HEK293 (cell line): ENCODE measurements around the gene GLRX2.

Experiments
- CTCF ChIA-PET: fragments of 350-600 bp; formaldehyde crosslinking; extraction: SDS; loops from one replicate; lab custom pipeline; 2021; ENCODE audit warnings: antibody characterized with exemption; lab: Yijun Ruan, JAX
- POLR2A ChIA-PET: fragments of 300-600 bp; formaldehyde crosslinking; extraction: SDS; loops from one replicate; lab custom pipeline; 2020; ENCODE audit warnings: antibody characterized with exemption, inconsistent platforms; lab: Yijun Ruan, JAX
- H3K27ac ChIP-seq: fragments of 200-500 bp; sonication (Bioruptor generic); 2 replicates; pipeline ENCODE4 v1.5.1; 2014; ENCODE audit warnings: low read depth, low read length, control low read depth, inconsistent platforms; ENCODE audit errors: extremely low read depth
- H3K36me3 ChIP-seq, 2 experiments: fragments of 200-500 bp in 1 of 2; sonication (Bioruptor generic) in 1 of 2; 1 replicate in 1 of 2; 2 replicates in 1 of 2; pipeline ENCODE4 v1.5.1; 2014 to 2017; ENCODE audit warnings: inconsistent platforms in 2 of 2, low read length in 2 of 2; ENCODE audit not compliant: control insufficient read depth in 2 of 2, insufficient read depth in 1 of 2
- H3K4me1 ChIP-seq: fragments of 200-500 bp; sonication (Bioruptor generic); 2 replicates; pipeline ENCODE4 v1.5.1; 2014; ENCODE audit warnings: mild to moderate bottlenecking, low read length, inconsistent platforms; ENCODE audit not compliant: control insufficient read depth, insufficient read depth
- H3K4me3 ChIP-seq: 2 replicates; pipeline ENCODE4 v1.5.1; 2011; ENCODE audit warnings: low read depth, mild to moderate bottlenecking, control low read depth, low read length, moderate library complexity
- H3K9me3 ChIP-seq: fragments of 200-500 bp; sonication (Bioruptor generic); 2 replicates; pipeline ENCODE4 v1.5.1; 2014; ENCODE audit warnings: low read depth, low read length, inconsistent platforms; ENCODE audit not compliant: control insufficient read depth, insufficient read depth
- EGR2 ChIP-seq: fragments of 450-650 bp; formaldehyde crosslinking; IDR thresholded peaks from 2 replicates; pipeline ENCODE4 v1.5.1; 2016; ENCODE audit warnings: low read depth, missing biosample characterization, missing genetic modification characterization
- GFI1B ChIP-seq: fragments of 450-650 bp; formaldehyde crosslinking; IDR thresholded peaks from 2 replicates; pipeline ENCODE4 v1.5.1; 2016; ENCODE audit warnings: missing biosample characterization, missing genetic modification characterization
- MEIS1 ChIP-seq: sonication (generic); formaldehyde crosslinking; IDR thresholded peaks from 2 replicates; pipeline ENCODE4 v1.8.1; 2022; ENCODE audit warnings: missing genetic modification reagents, mild to moderate bottlenecking, borderline replicate concordance
- OVOL3 ChIP-seq: fragments of 450-650 bp; formaldehyde crosslinking; IDR thresholded peaks from 2 replicates; pipeline ENCODE4 v1.5.1; 2016; ENCODE audit warnings: missing biosample characterization, missing genetic modification characterization
- PRDM6 ChIP-seq: fragments of 450-650 bp; formaldehyde crosslinking; IDR thresholded peaks from 2 replicates; pipeline ENCODE4 v1.5.1; 2017; ENCODE audit warnings: missing biosample characterization, missing genetic modification characterization
- REPIN1 ChIP-seq: fragments of 450-650 bp; formaldehyde crosslinking; IDR thresholded peaks from 2 replicates; pipeline ENCODE4 v1.5.1; 2017; ENCODE audit warnings: missing biosample characterization, missing genetic modification characterization, low read depth
- ZBTB20 ChIP-seq: fragments of 450-650 bp; formaldehyde crosslinking; IDR thresholded peaks from 2 replicates; pipeline ENCODE4 v1.5.1; 2016; ENCODE audit warnings: missing biosample characterization, missing genetic modification characterization
- ZIC2 ChIP-seq: fragments of 450-650 bp; formaldehyde crosslinking; IDR thresholded peaks from 2 replicates; pipeline ENCODE4 v1.5.1; 2016; ENCODE audit warnings: missing biosample characterization, missing genetic modification characterization
- ZNF138 ChIP-seq: fragments of 450-650 bp; formaldehyde crosslinking; IDR thresholded peaks from 2 replicates; pipeline ENCODE4 v1.5.1; 2016; ENCODE audit warnings: missing biosample characterization, missing genetic modification characterization, borderline replicate concordance
- ZNF146 ChIP-seq: fragments of 450-650 bp; formaldehyde crosslinking; IDR thresholded peaks from 2 replicates; pipeline ENCODE4 v1.5.1; 2016; ENCODE audit warnings: missing biosample characterization, missing genetic modification characterization
- ZNF19 ChIP-seq: fragments of 450-650 bp; formaldehyde crosslinking; IDR thresholded peaks from 2 replicates; pipeline ENCODE4; 2016; ENCODE audit warnings: missing biosample characterization, missing genetic modification characterization, low read depth
- ZNF23 ChIP-seq: fragments of 450-650 bp; formaldehyde crosslinking; IDR thresholded peaks from 2 replicates; pipeline ENCODE4 v1.5.1; 2016; ENCODE audit warnings: missing biosample characterization, missing genetic modification characterization, borderline replicate concordance
- ZNF311 ChIP-seq: fragments of 450-650 bp; formaldehyde crosslinking; IDR thresholded peaks from 2 replicates; pipeline ENCODE4 v1.5.1; 2017; ENCODE audit warnings: missing biosample characterization, missing genetic modification characterization, borderline replicate concordance
- ZNF324 ChIP-seq: fragments of 450-650 bp; formaldehyde crosslinking; IDR thresholded peaks from 2 replicates; pipeline ENCODE4 v1.5.1; 2016; ENCODE audit warnings: missing biosample characterization, missing genetic modification characterization
- ZNF362 ChIP-seq: fragments of 450-650 bp; formaldehyde crosslinking; IDR thresholded peaks from 2 replicates; pipeline ENCODE4 v1.5.1; 2016; ENCODE audit warnings: missing biosample characterization, missing genetic modification characterization
- ZNF473 ChIP-seq: fragments of 450-650 bp; formaldehyde crosslinking; IDR thresholded peaks from 2 replicates; pipeline ENCODE4 v1.5.1; 2017; ENCODE audit warnings: missing biosample characterization, missing genetic modification characterization
- ZNF560 ChIP-seq: fragments of 450-650 bp; formaldehyde crosslinking; IDR thresholded peaks from 2 replicates; pipeline ENCODE4 v1.5.1; 2017; ENCODE audit warnings: missing biosample characterization, missing genetic modification characterization, borderline replicate concordance
- ZNF610 ChIP-seq: fragments of 450-650 bp; formaldehyde crosslinking; IDR thresholded peaks from 2 replicates; pipeline ENCODE4 v1.5.1; 2016; ENCODE audit warnings: missing biosample characterization, missing genetic modification characterization, borderline replicate concordance
- ZNF626 ChIP-seq: fragments of 450-650 bp; sonication (Bioruptor Pico); formaldehyde crosslinking; IDR thresholded peaks from 2 replicates; pipeline ENCODE4 v1.5.1; 2018; ENCODE audit warnings: missing biosample characterization, missing genetic modification characterization, inconsistent platforms
- ZNF701 ChIP-seq: fragments of 450-650 bp; formaldehyde crosslinking; IDR thresholded peaks from 2 replicates; pipeline ENCODE4 v1.5.1; 2016; ENCODE audit warnings: missing biosample characterization, missing genetic modification characterization
- ZNF791 ChIP-seq: fragments of 450-650 bp; formaldehyde crosslinking; IDR thresholded peaks from 2 replicates; pipeline ENCODE4 v1.5.1; 2016; ENCODE audit warnings: missing biosample characterization, missing genetic modification characterization
- ZSCAN23 ChIP-seq: fragments of 450-650 bp; formaldehyde crosslinking; IDR thresholded peaks from 2 replicates; pipeline ENCODE4 v1.5.1; 2016; ENCODE audit warnings: missing biosample characterization, missing genetic modification characterization
- ZSCAN30 ChIP-seq: fragments of 450-650 bp; IDR thresholded peaks from 2 replicates; pipeline ENCODE4 v1.5.1; 2018; ENCODE audit warnings: missing biosample characterization, mild to moderate bottlenecking, missing genetic modification characterization, moderate library complexity
- ZSCAN4 ChIP-seq: fragments of 450-650 bp; formaldehyde crosslinking; IDR thresholded peaks from 2 replicates; pipeline ENCODE4 v1.5.1; 2017; ENCODE audit warnings: missing biosample characterization, missing genetic modification characterization

Gene GLRX2

GRCh38 chr1:193087893-193088292, 17.3 kb downstream of the GLRX2 start:
- peak; percentile 89 for TF ChIP-seq ZNF362 (tag by site-specific recombination)
- TF ChIP-seq OVOL3 = no peak
- no peaks in the 10 kb centered on the region for H3K9me3 ChIP-seq
- POLR2A ChIA-PET = interaction anchor here (0.6 kb wide), 1 partner anchor 30 kb away, joined by 4 read pairs; no protein-coding TSS in a partner anchor
- peaks cover 14 to 32% of the 10 kb centered on the region in 2 experiments for H3K36me3 ChIP-seq
- no peak overlapping the region for H3K4me3 ChIP-seq
- no peaks in the 10 kb centered on the region for H3K4me1 ChIP-seq
- H3K27ac ChIP-seq = no peak overlapping the region
- CTCF ChIA-PET = interaction anchor here (0.7 kb wide), 1 partner anchor 17 kb away, joined by 3 read pairs; no protein-coding TSS in a partner anchor

- POLR2A ChIA-PET = interaction anchor here (1.0 kb wide), 1 partner anchor 37 kb away, joined by 4 read pairs; no protein-coding TSS in a partner anchor
- no peak overlapping the region for H3K27ac ChIP-seq
- TF ChIP-seq ZNF146 = no peak
- TF ChIP-seq ZSCAN30 = no peak
- TF ChIP-seq ZSCAN4 (tag by site-specific recombination) = no peak
- no peak for TF ChIP-seq ZSCAN23 (tag by site-specific recombination)
- TF ChIP-seq, all 188 proteins: peak for 0
- CTCF ChIA-PET = interaction anchor here (0.6 kb wide), 2 partner anchors 11 to 234 kb away, joined by 3 read pairs; no protein-coding TSS in a partner anchor
- Histone ChIP-seq H3K36me3 (peaks cover 19 to 45% of the 10 kb centered on the region in 2 experiments), H3K4me1 (no peaks in the 10 kb centered on the region), H3K4me3 (no peak overlapping the region), H3K9me3 (no peaks in the 10 kb centered on the region)
These were observed 18.9 kb downstream of the GLRX2 start for GRCh38 chr1:193086342-193086741.

- POLR2A ChIA-PET = interaction anchor here (1.0 kb wide), 1 partner anchor 20 kb away, joined by 4 read pairs; the partner anchor contains the start of gene GLRX2
- peaks cover 19 to 53% of the 10 kb centered on the region in 2 experiments for H3K36me3 ChIP-seq
- no peaks in the 10 kb centered on the region for H3K4me1 ChIP-seq
- CTCF ChIA-PET = interaction anchor here (0.6 to 1.2 kb wide), 4 partner anchors 14 to 1243 kb away, joined by 3 to 5 read pairs (median 4); no protein-coding TSS in a partner anchor
- no peak overlapping the region for H3K27ac ChIP-seq
- TF ChIP-seq ZNF23 (tag by site-specific recombination) (no peak), ZNF626 (tag by site-specific recombination) (no peak), ZBTB20 (tag by site-specific recombination) (no peak), PRDM6 (tag by site-specific recombination) (peak; percentile 84), ZNF610 (tag by site-specific recombination) (no peak), EGR2 (tag by site-specific recombination) (no peak)
- H3K9me3 ChIP-seq = no peaks in the 10 kb centered on the region
- H3K4me3 ChIP-seq = no peak overlapping the region
These were observed 20.0 kb downstream of the GLRX2 start for GRCh38 chr1:193085263-193085662.

- no peak overlapping the region for H3K4me3 ChIP-seq
- no peak overlapping the region for H3K27ac ChIP-seq
- H3K4me1 ChIP-seq = no peaks in the 10 kb centered on the region
- H3K9me3 ChIP-seq = no peaks in the 10 kb centered on the region
- ChIA-PET POLR2A (no interaction called here), CTCF (no interaction called here)
- peaks cover 28 to 69% of the 10 kb centered on the region in 2 experiments for H3K36me3 ChIP-seq
- no peak for TF ChIP-seq ZIC2 (tag by site-specific recombination)
- no peak for TF ChIP-seq ZNF791 (tag by site-specific recombination)
- TF ChIP-seq ZNF473 = no peak
- TF ChIP-seq ZNF138 = no peak
- no peak for TF ChIP-seq GFI1B (tag by site-specific recombination)
- TF ChIP-seq ZNF701 (tag by site-specific recombination) = no peak
- no peak for TF ChIP-seq MEIS1
- no peak for TF ChIP-seq REPIN1
- no peak for TF ChIP-seq ZBTB20 (tag by site-specific recombination)
- no peak for TF ChIP-seq ZNF324 (tag by site-specific recombination)
- no peak for TF ChIP-seq ZNF560 (tag by site-specific recombination)
- TF ChIP-seq ZNF610 (tag by site-specific recombination) = no peak
- TF ChIP-seq ZNF19 = no peak
- no peak for TF ChIP-seq ZNF311
These were observed 21.7 kb downstream of the GLRX2 start for GRCh38 chr1:193083365-193084088.
